SK-N-MC (cell line): ENCODE measurements around the gene INIP.

Experiments used
- EZH2 ChIP-seq: fragments of 200-600 bp; sonication (generic); IDR thresholded peaks from one replicate; pipeline ENCODE4 v1.6.1; 2017; ENCODE audit warnings: antibody characterized with exemption
- POLR2AphosphoS5 ChIP-seq: IDR thresholded peaks from 2 replicates; pipeline ENCODE4 v1.6.1; 2012; ENCODE audit warnings: mild to moderate bottlenecking, low read depth, low read length, borderline replicate concordance

DNA sequence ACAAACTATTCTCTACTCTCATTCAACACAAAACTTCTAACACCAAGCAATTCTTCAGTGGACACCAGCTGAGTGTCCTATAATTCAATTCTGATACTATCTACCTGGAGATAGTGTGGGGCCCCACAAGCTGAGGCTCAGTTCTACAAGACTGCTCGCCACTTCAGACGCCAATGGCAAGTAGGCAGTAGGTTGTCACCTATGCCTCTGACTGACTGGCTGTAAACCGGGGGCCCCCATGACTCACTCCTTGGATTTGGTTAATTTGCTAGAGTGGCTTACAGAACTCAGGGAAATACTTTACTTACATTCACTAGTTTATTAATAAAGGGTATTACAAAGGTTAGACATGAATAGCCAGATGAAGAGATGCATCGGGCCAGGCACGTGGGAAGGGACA, 21.5 kb downstream of the INIP start:
- no peak for TF ChIP-seq EZH2
- TF ChIP-seq POLR2AphosphoS5, result no peak
